Measurements from ENCODE around the gene EHBP1.

The EHBP1 gene

GRCh38 chr2:62812921-62813825 lies 107.7 kb downstream of the EHBP1 start:
- no peak for DNase-seq (ENCODE audit: low read depth in 1 of 2, low spot score in 1 of 2)

DNA sequence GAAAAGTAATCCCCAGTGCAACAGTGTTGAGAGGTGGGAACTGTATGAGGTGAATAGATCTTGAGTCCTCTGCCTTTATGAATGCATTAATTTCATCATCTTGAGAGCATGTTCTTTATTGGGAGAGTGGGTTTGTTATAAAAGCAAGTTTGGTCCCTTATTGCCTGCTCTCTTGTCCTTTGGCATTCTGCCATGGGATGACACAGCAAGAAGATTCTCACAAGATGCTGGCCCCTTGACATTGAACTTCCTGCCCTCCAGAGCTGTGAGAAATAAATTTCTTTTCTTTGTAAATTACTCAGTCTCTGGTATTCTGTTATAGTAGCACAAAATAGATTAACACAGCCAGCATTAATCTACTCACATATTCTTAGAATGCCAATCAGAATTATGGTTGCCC lies 108.6 kb downstream of the EHBP1 start:
- no peak for DNase-seq (ENCODE audit: low read depth in 1 of 2, low spot score in 1 of 2)

DNA sequence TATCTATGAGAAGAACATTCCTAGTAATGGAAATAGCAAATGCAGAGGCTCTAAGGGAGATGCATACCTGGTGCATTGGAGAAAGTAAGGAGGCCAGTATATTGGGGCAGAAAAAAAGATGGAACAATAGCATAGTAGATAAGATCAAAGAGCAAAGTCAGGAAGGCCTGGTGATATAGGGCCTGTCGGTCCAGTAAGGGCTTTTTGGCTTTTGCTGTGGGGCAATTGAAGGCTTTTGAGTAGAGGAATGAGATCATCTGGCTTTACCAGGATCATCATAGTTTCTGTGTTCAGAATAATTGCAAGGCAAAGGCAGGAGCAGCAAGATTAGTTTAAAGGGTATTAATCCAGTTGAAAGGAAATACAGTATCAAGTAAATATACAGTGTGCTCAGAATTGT lies 111.8 kb downstream of the EHBP1 start:
- DNase-seq (ENCODE audit: low read depth in 1 of 2, low spot score in 1 of 2): no peak

DNA sequence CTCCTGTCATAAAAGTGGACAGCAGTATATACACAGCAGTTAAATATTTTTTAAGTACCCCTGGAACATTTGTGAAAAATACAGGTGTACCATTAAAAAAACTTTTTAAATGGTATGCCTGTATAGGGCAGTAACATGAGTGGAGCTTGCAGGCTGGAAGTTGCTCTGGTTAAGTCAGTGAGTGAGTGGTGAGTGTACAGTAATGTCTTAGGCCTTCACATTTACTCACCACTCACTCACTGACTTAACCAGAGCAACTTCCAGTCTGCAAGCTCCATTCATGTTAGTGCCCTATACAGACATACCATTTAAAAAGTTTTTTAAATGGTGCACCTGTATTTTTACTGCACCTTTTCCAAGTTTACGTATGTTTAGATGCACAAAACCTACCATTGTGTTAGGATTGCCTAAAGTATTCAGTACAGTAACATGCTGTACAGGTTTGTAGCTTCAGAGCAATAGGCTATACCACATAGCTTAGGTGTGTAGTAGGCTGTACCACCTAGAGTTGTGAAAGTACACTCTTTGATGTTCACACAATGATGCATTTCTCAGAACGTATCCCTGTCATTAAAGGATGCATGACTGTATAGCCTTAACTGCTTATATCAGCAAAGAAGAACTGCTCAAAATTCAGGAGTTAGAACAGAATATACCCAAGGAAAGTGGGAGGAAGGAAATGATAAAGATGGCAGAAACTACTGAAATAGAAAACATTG lies 112.6 kb downstream of the EHBP1 start:
- DNase-seq (ENCODE audit: low read depth in 1 of 2, low spot score in 1 of 2): no peak

DNA sequence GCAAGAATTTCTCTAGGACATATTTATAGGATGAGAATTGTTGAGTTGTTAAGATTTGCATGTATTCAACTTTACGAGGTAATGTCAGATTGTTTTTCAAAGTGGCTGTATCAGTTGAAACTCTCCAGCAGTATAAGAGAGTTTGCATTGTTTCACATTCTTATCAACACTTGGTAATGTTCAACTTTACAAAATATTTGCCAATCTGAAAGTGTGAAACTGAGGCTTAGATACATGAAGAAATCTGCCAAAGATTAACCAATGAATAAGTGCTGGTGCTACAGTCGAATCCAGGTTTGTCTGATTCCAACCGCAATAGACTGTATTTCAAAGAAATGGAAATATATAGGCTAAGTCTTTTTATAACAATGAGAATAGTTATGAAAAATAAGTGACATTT lies 117.0 kb downstream of the EHBP1 start:
- no peak for DNase-seq (ENCODE audit: low read depth in 1 of 2, low spot score in 1 of 2)

GRCh38 chr2:62824388-62824787 lies 118.9 kb downstream of the EHBP1 start:
- no peak for DNase-seq (ENCODE audit: low read depth in 1 of 2, low spot score in 1 of 2)

DNA sequence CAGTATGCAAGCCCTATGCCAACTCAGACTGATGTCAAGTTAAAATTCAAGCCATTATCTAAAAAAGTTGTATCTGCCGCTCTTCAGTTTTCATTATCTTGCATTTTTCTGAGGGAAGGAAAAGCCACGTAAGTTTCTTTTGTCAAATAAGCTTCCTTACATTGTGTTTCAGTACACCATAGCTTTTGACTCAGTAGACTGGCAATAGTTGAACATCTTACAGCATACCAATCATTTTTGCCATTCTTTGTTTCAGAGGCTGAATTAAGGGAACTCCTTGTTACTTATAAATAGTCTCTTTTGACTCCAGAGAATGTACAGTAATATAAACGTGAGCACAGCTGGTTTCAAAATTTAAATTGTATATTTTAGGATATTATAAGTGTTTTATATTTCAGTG lies 120.6 kb downstream of the EHBP1 start:
- DNase-seq (ENCODE audit: low read depth in 1 of 2, low spot score in 1 of 2): no peak

DNA sequence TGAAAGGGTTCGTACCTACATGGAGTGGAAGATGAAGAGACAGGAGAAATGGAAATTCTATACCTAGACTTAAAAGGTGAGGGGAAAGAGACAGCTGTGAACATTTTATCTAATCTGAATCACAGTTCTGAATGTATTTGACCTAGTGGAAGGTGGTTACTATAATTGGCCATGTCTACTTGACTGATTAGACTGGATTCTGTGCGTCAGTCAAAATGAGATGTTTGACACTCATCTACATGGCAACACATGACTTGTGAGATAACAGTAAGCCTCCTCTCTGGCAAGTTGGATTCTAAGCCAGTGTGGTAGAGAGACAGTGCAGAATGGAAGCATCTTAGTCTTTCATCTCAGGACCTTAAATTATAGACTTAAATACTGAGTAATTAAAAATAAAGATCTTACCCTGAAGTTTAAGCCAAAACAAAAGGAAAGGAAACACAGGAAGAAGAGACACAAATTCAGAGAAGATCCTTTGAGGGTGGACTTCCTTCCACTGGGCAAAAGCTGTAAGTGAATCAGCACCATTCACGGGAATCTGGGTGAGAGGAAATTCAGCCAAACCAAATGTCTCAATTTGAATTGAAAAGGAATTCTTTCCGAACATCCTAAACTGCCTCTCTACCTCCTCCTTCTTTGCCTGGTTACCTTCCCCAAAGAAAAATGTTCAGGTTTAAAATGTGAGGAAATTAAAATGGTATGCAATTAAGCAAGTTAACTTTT lies 121.6 kb downstream of the EHBP1 start:
- DNase-seq (ENCODE audit: low read depth in 1 of 2, low spot score in 1 of 2): no peak

- no peak for DNase-seq (ENCODE audit: low read depth in 1 of 2, low spot score in 1 of 2)
Measured at GRCh38 chr2:62831729-62832128, 126.2 kb downstream of the EHBP1 start.

DNA sequence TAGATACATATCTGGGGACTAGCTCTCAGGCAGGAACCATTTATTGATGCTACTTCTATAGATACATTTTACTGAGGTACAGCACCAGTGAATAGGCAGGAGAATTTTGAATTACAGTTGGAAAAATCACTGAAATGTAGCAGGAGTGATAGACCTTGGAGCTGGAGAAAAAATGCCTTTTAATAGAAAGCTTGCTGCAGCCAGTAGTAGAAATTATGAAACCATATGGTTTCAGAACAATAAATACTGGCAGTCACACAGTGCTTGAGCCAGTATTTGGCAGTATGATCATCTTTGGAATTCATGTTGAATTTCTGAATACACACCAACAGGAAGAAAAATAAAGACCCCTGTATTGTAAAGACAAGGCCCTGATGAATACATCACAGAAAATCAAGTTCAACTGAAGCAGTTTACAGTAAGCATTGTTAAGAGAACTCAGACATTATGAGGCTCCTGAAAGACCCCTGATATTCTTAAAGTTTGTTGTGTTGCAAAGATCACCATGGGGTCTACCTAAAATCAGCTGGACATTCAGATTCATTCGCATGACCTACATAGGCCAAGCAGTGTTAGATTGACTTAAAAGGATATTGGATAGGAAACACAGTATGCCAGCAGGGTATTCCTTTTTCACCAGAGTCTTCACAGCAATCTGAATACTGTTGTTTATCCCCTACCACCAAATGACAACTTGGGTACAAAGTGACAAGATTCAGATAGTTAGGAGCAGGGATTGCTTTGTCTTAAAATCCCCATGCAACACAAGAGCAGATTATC lies 139.0 kb downstream of the EHBP1 start:
- DNase-seq (ENCODE audit: low read depth in 1 of 2, low spot score in 1 of 2): no peak

DNA sequence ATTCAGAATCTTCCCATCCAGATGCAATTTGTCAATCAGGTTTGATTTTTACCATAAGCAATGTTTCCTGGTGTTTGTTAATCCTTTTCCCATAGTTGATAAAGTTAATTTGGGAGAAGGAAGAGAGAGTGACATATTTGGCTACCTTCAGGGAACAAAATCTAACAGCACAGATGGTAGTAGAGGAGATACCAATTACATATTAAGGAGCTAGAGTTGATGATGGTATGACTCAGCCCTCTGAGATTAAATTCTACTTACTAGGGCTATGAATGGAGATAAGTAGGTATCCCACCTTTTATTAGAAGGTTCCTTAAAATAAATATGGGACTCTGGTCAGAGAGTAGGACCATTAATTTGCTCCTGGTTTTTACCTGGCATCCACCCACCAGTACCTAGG lies 139.7 kb downstream of the EHBP1 start:
- DNase-seq (ENCODE audit: low read depth in 1 of 2, low spot score in 1 of 2): no peak

DNA sequence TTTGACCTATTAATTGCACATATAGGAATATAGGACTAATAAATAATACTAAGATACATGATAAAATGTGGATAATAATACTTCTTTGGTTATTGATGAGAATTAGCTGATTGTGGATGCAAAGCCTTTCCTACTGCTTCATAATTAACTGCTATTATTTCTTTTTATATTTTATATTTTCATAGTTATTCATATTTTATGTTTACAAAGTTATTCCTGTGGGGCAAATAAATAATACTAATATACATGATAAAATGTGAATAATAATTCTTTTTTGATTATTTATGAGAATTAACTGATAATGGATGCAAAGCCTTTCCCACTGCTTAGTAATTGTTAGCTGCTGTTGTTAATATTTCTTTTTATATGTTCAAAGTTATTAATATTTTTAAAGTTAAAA lies 146.7 kb downstream of the EHBP1 start:
- no peak for DNase-seq (ENCODE audit: low read depth in 1 of 2, low spot score in 1 of 2)

DNA sequence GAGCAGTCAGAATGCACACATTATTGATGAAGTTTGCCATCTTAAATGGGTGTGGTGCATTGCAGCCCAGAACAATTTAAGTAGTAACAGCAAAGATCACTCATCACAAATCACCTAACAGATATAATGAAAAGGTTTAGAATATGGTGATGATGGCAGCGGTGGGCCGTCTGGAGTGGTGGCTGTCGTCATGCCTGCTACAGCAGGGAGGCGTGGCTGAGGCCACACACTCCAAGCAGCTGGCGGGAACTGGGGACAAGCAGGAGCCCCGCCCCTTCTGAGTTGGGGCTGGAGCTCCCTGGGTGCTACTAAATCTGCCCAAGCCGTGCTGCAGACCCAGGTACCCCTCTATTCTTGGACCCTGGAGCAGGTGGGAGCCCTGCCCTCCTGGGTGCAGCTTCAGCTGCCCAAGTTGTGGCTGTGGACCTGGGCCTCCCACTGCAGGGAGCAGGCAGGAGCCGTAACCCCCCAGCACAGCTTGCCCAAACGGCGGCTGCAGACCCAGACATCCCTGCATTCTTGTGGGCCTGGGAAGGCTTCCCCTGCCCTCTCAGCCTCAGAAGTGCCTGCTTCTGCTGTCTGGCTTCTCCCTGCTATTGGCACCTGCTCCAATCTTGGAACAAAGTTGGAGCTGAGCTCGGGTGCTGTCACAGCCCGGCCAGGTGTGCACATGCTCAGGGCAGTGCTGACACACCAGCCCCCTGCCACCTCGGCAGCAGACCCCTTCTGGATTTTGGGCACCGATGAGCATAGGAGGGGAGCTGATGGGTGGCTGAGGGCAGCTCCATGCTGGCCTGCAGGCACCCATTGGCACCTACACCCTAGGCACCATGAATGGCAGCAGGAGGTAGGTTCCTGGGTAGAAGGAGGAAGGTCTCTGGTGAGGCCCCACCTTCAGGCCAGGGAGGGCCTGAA lies 149.3 kb downstream of the EHBP1 start:
- no peak for DNase-seq (ENCODE audit: low read depth in 1 of 2, low spot score in 1 of 2)

DNA sequence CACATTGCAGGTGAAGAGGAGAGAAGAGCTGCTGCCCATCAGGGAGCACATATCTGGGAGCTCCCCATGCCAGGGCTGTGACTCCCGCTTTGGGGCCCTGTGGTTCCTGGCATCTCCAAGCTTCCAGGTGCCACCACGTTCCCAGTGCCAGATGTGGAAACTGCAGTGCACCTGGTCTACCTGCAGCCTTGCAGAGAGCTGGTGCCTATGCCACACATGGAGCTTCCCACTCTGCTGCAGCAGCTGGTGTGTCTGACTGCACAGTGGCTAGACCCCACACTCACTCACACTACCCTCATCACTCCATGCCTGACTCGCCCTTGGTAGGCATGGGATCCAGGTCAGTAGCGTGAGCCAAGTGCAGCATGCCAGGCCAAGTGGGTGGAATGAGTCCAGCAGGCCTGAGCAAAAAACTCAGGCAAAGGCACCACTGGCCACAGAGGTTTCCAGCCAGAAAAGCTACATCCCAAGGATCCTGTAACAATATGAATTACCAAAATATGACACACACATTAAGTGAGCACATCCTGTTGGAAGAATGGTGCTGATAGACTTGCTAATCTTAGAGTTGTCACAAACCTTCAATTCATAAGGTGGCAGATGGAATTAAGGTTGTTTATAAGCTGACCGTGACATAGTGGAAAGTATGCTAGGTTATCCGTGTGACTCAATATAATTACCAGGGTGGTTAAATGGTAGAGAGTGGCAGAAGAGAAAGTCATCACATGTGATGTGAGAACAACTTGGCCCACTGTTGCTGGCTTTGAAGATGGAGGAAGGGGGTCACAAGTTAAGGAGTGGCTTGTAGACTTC lies 150.9 kb downstream of the EHBP1 start:
- DNase-seq (ENCODE audit: low read depth in 1 of 2, low spot score in 1 of 2): no peak

DNA sequence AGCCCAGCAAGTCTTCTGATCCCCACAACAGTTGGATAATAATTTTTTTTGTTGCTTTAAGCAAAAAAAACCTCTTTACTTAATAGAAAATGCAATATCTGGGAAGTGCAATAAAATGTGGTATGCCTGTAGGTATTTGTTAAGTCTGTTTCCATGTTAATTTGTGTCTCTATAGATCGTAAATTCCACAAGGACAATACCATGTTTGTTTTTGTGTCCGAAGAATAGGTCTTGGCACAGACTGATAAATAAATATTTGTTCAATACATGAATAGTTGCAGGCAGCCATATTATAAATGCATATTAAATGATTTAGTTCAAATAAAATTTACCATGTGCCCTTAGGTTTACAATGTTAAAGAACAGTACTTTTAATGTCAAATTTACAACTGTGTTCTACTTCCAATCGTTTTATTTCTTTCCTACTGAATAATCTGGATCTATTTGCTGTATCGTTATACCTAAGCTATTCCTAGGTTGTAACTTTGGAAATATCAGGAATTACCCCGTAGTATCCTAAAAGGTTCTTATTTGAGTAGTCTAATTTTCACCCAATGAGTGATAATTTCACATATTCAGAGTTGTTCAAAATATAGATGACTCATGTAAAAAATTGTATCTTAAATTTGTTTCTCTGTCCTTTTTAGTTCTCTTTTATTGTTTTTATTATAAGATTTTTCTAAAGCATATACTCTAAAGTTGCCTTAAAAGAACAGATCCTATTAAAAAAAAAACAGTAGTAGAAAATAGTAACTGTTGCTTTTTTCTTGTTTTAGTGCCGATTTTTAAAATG lies 151.8 kb downstream of the EHBP1 start:
- no peak for DNase-seq (ENCODE audit: low read depth in 1 of 2, low spot score in 1 of 2)

DNA sequence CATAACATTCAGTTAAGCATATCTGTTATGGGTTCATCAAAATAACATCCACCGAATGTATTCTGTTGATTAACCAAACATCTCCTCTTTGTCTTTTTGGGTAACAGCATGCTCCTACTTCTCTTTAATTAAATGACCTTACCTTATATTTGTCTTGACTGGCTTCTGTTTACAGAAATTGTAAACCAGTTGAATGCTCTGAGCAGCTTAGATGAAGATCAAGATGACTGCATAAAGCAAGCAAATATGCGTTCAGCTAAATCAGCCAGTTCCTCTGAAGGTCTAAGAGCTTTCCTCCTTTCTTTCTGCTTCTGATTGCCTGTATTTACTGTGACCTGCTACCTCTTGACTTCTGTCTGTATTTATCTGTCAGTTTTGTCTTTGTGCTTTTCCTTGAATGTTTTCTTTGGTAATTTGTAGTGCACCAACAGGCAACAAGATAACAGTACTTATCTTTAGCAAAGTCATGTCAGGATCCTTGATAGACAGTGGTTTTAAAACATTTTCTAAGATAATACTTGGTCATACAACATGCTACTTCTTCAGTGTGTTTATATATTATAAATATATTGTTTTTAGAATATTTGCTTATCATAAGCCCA lies 152.8 kb downstream of the EHBP1 start:
- no peak for DNase-seq (ENCODE audit: low read depth in 1 of 2, low spot score in 1 of 2)

GRCh38 chr2:62868947-62869346 lies 163.4 kb downstream of the EHBP1 start:
- no peak for DNase-seq (ENCODE audit: low read depth in 1 of 2, low spot score in 1 of 2)

GRCh38 chr2:62870966-62871365 lies 165.5 kb downstream of the EHBP1 start:
- no peak for DNase-seq (ENCODE audit: low read depth in 1 of 2, low spot score in 1 of 2)
